Rectal smooth muscle tissue (tissue), 1 donor: ENCODE measurements around the gene POLG.
A peak's percentile ranks its signal among the peaks of the same experiment; 100 is the strongest.

Experiments used
- H3K27ac ChIP-seq: one replicate; pipeline ENCODE4 v1.7.0; 2013; ENCODE audit warnings: low read depth, low read length, inconsistent platforms
- H3K27me3 ChIP-seq: one replicate; pipeline ENCODE4 v1.7.0; 2013; ENCODE audit warnings: low read length; ENCODE audit not compliant: control insufficient read depth, insufficient read depth
- H3K36me3 ChIP-seq: one replicate; pipeline ENCODE4 v1.7.0; 2013; ENCODE audit warnings: low read length; ENCODE audit not compliant: control insufficient read depth, insufficient read depth
- H3K4me1 ChIP-seq: one replicate; pipeline ENCODE4 v1.7.0; 2013; ENCODE audit warnings: low read length; ENCODE audit not compliant: control insufficient read depth, insufficient read depth
- H3K4me3 ChIP-seq: one replicate; pipeline ENCODE4 v1.7.0; 2013; ENCODE audit warnings: low read length
- H3K9ac ChIP-seq: one replicate; pipeline ENCODE4 v1.7.0; 2013; ENCODE audit warnings: low read length

Gene POLG

GRCh38 chr15:89375093-89376005 is 40.7 kb upstream of the POLG start:
- no peak overlapping the region for H3K9ac ChIP-seq
- no peak overlapping the region for H3K27ac ChIP-seq
- no peaks in the 10 kb centered on the region for H3K4me1 ChIP-seq
- peaks cover 61% of the 10 kb centered on the region for H3K27me3 ChIP-seq
- H3K4me3 ChIP-seq, result no peak overlapping the region
- no peaks in the 10 kb centered on the region for H3K36me3 ChIP-seq

DNA sequence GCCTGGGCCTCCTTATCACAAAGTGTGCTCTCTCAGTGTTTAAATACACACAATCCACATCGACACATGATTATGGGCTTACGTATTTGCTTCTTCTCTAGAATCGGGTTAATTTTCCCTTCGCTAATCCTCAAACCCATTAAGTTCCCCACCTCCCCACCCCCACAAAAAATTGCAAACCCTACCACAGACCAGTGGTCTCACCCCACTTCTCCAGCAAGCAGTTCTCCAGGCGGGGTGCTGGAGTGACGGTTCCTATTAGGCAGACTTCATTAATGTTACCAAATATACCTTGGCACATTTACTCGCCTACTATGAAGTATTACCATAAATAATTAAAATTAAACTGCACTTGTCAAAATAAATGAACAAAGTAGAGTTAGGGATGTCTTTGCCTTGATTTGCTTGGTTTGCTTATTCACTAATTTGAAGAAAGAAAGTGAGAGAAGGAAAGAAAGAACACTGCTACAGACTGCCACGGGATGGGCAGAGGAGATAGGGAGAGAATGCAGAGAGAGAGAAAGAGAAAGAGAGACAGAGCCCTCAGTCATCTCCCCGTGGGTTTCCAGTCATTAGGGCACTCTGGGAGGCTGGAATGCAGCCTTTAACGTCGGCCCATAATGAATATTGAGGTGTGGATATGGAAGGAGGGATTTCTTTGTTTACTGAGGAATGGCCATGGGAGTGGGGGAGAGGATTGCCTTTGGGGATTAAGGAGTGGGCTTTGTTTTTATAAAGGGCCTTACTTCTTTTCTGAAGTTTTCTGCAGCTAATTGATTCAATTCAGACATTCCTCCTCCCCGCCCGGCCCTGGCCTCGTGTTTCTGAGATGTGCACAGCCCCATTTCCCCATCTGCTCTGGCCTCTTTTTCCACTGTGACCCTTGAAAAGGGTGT is 39.7 kb upstream of the POLG start:
- no peak overlapping the region for H3K4me3 ChIP-seq
- no peak overlapping the region for H3K27ac ChIP-seq
- H3K27me3 ChIP-seq, result peaks cover 60% of the 10 kb centered on the region

DNA sequence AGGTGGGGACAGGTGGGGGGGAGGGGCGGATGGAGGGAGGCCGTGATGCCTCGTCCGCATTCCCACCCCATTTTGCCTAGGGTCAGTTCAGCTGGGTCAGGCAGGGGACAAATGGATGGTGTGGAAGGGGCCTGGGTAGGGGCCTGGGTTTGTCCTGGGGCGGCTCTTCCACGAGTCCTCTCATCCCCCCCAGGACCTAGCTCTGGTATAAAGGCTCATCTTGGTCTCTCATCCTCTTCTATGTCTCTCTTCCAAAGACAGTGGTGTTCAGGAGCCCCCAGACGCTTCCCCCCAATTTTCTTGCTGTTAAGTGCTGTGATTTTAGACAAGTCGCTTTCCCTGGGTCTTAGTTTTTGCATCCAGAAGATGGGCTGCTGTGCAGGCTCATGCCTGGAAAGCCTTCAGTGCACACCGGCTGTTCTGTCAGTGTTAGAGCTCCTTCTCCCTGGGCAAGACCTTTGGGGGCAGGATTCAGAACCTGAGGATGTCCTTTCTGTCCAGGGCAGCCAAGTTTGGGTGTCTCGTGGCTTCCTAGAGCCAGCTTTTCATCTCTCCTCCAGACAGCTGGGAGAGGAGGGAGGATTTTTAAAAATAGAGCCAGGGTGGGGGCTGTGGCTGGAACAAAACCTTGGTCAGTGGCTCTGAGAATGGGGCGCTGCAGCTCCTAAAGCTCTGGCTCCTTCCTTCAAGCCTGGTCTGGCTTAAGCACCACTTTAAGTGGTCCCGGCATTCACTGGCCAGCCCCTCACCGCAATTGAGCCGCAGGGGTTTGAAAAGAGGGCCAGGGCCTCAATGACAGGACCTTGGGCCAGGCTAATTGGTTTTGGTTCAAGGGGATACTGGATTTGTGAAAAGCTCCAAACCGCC is 37.7 kb upstream of the POLG start:
- no peak overlapping the region for H3K27ac ChIP-seq
- no peaks in the 10 kb centered on the region for H3K36me3 ChIP-seq
- H3K4me3 ChIP-seq, result no peak overlapping the region

More for the DNA sequence above, 39.7 kb upstream of the POLG start:
- Histone ChIP-seq H3K4me1 (no peaks in the 10 kb centered on the region), H3K9ac (no peak overlapping the region), H3K36me3 (no peaks in the 10 kb centered on the region)

GRCh38 chr15:89371228-89372044 is 36.8 kb upstream of the POLG start:
- Histone ChIP-seq H3K9ac (no peak overlapping the region), H3K4me1 (no peaks in the 10 kb centered on the region), H3K27me3 (peaks cover 56% of the 10 kb centered on the region), H3K4me3 (peak overlapping the region; percentile 41), H3K27ac (no peak overlapping the region), H3K36me3 (no peaks in the 10 kb centered on the region)

More for the DNA sequence above, 37.7 kb upstream of the POLG start:
- H3K27me3 ChIP-seq, result peaks cover 54% of the 10 kb centered on the region
- no peaks in the 10 kb centered on the region for H3K4me1 ChIP-seq
- H3K9ac ChIP-seq, result no peak overlapping the region

DNA sequence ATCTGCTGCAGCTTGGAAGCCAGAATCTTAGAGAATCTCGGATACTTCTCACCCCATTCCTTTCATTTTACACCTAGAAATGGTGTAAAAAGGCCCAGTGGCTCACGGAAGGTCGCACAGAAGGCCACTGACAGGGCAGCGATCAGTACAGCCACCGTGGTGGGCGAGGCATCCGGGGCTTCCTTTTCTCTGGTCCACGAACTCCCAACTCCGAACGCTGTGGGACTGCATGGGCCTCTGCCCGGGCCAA is 36.3 kb upstream of the POLG start:
- peak overlapping the region; percentile 41 for H3K4me3 ChIP-seq
- H3K9ac ChIP-seq, result no peak overlapping the region
- H3K27ac ChIP-seq, result no peak overlapping the region
- no peaks in the 10 kb centered on the region for H3K36me3 ChIP-seq
- H3K27me3 ChIP-seq, result peaks cover 58% of the 10 kb centered on the region
- no peaks in the 10 kb centered on the region for H3K4me1 ChIP-seq

- Histone ChIP-seq H3K4me1 (no peaks in the 10 kb centered on the region), H3K27ac (no peak overlapping the region), H3K27me3 (peaks cover 57% of the 10 kb centered on the region), H3K4me3 (no peak overlapping the region), H3K36me3 (no peaks in the 10 kb centered on the region), H3K9ac (no peak overlapping the region)
Measured at GRCh38 chr15:89370120-89370977, 35.7 kb upstream of the POLG start.

GRCh38 chr15:89369341-89369947 is 34.8 kb upstream of the POLG start:
- Histone ChIP-seq H3K9ac (no peak overlapping the region), H3K27ac (no peak overlapping the region), H3K36me3 (no peaks in the 10 kb centered on the region), H3K4me1 (no peaks in the 10 kb centered on the region), H3K27me3 (peaks cover 64% of the 10 kb centered on the region), H3K4me3 (no peak overlapping the region)

GRCh38 chr15:89368566-89369223 is 34.1 kb upstream of the POLG start:
- Histone ChIP-seq H3K9ac (no peak overlapping the region), H3K4me1 (no peaks in the 10 kb centered on the region), H3K27ac (no peak overlapping the region), H3K36me3 (no peaks in the 10 kb centered on the region), H3K4me3 (no peak overlapping the region), H3K27me3 (peaks cover 71% of the 10 kb centered on the region)

GRCh38 chr15:89367485-89368451 is 33.1 kb upstream of the POLG start:
- peak overlapping the region; percentile 7 for H3K4me3 ChIP-seq
- no peaks in the 10 kb centered on the region for H3K36me3 ChIP-seq

More at GRCh38 chr15:89367485-89368451, 33.1 kb upstream of the POLG start:
- H3K27me3 ChIP-seq, result peaks cover 73% of the 10 kb centered on the region
- H3K4me1 ChIP-seq, result no peaks in the 10 kb centered on the region
- H3K27ac ChIP-seq, result no peak overlapping the region
- no peak overlapping the region for H3K9ac ChIP-seq
